CD4-positive, alpha-beta T cell (primary cell): ENCODE results near the gene FYB1. TPM values are rescaled to one million over a fixed set of nuclear protein-coding genes. Genes with fewer than 3 reads are reported as not detected.
"Not testable (repeated sequence)": the region's sequence is repeated elsewhere in the genome, so short reads cannot be mapped to it uniquely, and the experiment has no call there.

Experiments
- ATAC-seq: fragments of 200-7000 bp; cut with Tn5 transposase; one replicate; pipeline ENCODE4 v1.10.0; 2022; ENCODE audit warnings: mild to moderate bottlenecking; ENCODE audit not compliant: poor library complexity
- CTCF ChIA-PET: fragments of 350-600 bp; sonication (Branson Sonifier 250); formaldehyde crosslinking; loops from one replicate; lab custom pipeline; 2021; ENCODE audit warnings: antibody characterized with exemption, inconsistent platforms; lab: Charles Lee
- POLR2A ChIA-PET: fragments of 350-600 bp; sonication (Branson Sonifier 250); formaldehyde crosslinking; loops from one replicate; lab custom pipeline; 2021; ENCODE audit warnings: antibody characterized with exemption, inconsistent platforms; lab: Charles Lee
- DNase-seq, 14 experiments: peaks; one replicate each; pipeline ENCODE4 v3.0.0-alpha.2; 2013 to 2020; ENCODE audit warnings: mixed read lengths in 2 of 14
- H3K27ac ChIP-seq, 2 donors: one replicate each; pipeline versions ENCODE4 v1.5.1 to v1.7.0; 2013; ENCODE audit warnings: low read length in 2 of 2, low read depth in 1 of 2, mild to moderate bottlenecking in 1 of 2
- H3K27me3 ChIP-seq, 2 experiments: 1 replicate in 1 of 2; 2 replicates in 1 of 2; pipeline versions ENCODE4 v1.6.1 to v1.7.0; 2013; ENCODE audit warnings: low read length in 2 of 2, control low read depth in 1 of 2, mild to moderate bottlenecking in 1 of 2, moderate library complexity in 1 of 2; ENCODE audit not compliant: insufficient read depth in 2 of 2, control insufficient read depth in 1 of 2
- H3K36me3 ChIP-seq: one replicate; pipeline ENCODE4 v1.6.1; 2013; ENCODE audit warnings: low read length, control low read depth; ENCODE audit not compliant: insufficient read depth
- H3K4me1 ChIP-seq: one replicate; pipeline ENCODE4 v1.6.1; 2013; ENCODE audit warnings: low read length, control low read depth; ENCODE audit not compliant: insufficient read depth
- H3K4me3 ChIP-seq: one replicate; pipeline ENCODE4 v1.5.1; 2013; ENCODE audit warnings: mild to moderate bottlenecking, low read length, moderate library complexity
- H3K9me3 ChIP-seq, 2 experiments: 1 replicate in 1 of 2; 2 replicates in 1 of 2; pipeline versions ENCODE4 v1.6.1 to v1.7.0; 2013; ENCODE audit warnings: low read length in 2 of 2, mild to moderate bottlenecking in 2 of 2, control low read depth in 1 of 2, moderate library complexity in 1 of 2; ENCODE audit not compliant: control insufficient read depth in 1 of 2, insufficient read depth in 1 of 2
- H3K27ac Mint-ChIP-seq: one replicate; pipeline ENCODE4 v1.8.0; 2020; ENCODE audit warnings: mixed read lengths
- H3K27me3 Mint-ChIP-seq: one replicate; pipeline ENCODE4 v1.8.0; 2021; ENCODE audit warnings: mixed read lengths
- H3K36me3 Mint-ChIP-seq: one replicate; pipeline ENCODE4 v1.8.0; 2021; ENCODE audit warnings: low read depth, mixed read lengths
- H3K4me1 Mint-ChIP-seq: one replicate; pipeline ENCODE4 v1.8.0; 2021; ENCODE audit warnings: low read depth, mixed read lengths
- H3K4me3 Mint-ChIP-seq: one replicate; pipeline ENCODE4 v1.8.0; 2020; ENCODE audit warnings: mild to moderate bottlenecking, mixed read lengths
- H3K9me3 Mint-ChIP-seq: one replicate; pipeline ENCODE4 v1.8.0; 2020; ENCODE audit warnings: mixed read lengths
- intact Hi-C, 2 experiments: fragments of 100-400 bp; cut with DNase I in 1 of 2; cut with micrococcal nuclease in 1 of 2; formaldehyde crosslinking; loops; one replicate each; pipeline versions ENCODE4 v1.15.1 to v1.9.0; 2023 to 2025; cut with DNase I, micrococcal nuclease
- total RNA-seq, 174 experiments: library from RNA in 2 of 174; stranded (reverse) in 2 of 174; gene quantifications; one replicate each; pipeline ENCODE4 v1.2.3 and lab custom pipeline; 2021 to 2026
- TF ChIP-seq, protein P1 (sequence below): fragments of 200-600 bp; IDR thresholded peaks from one replicate; pipeline ENCODE4 v1.8.0; 2022; ENCODE audit warnings: antibody characterized with exemption, mild to moderate bottlenecking

FYB1 gene
- total RNA-seq, 2 experiments from 2014 or later, result 478 to 497 TPM

DNA sequence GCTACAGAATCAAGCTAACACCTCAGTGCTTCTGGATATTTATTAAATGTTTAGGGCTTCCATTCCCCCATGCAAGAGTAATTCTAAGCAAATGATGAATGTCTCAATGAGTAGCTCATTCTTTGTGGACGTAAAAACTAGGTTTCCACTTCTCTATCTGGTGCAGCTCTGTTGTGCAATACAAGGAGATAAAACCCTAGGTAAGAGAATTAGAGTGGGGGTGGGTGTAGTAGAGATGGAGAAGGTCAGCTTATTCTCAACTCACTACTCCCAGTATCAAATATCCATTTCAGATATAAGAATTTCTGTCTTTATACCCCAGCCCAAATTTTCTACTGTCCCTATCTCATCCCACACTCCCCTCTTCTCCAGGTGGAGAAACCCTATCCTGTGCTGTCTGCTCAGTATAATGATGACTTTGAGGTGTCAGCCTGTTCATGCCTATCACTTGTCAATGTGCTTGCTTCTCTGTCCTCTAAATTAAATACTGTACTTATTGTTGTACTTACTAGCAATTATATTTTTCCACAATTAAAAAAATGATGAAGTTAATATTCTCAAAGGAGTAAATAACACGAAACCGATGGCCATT, 4.3 kb upstream of the FYB1 start:
- no peaks in the 10 kb centered on the region for H3K27me3 ChIP-seq
- intact Hi-C loops, result no loop called here
- ChIA-PET POLR2A (interaction anchor here (0.7 to 1.6 kb wide), 5 partner anchors 8 to 106 kb away, joined by 3 to 6 read pairs (median 3); no protein-coding TSS in a partner anchor), CTCF (interaction anchor here (0.7 to 1.0 kb wide), 2 partner anchors 17 to 60 kb away, joined by 3 read pairs; no protein-coding TSS in a partner anchor)
- no peaks in the 10 kb centered on the region for H3K9me3 Mint-ChIP-seq
- no peak overlapping the region for H3K4me3 Mint-ChIP-seq
- H3K36me3 ChIP-seq, result no peaks in the 10 kb centered on the region
- ATAC-seq (no peak), DNase-seq (no peak)
- H3K4me1 Mint-ChIP-seq, result peaks cover 68% of the 10 kb centered on the region
- H3K4me3 ChIP-seq, result no peak overlapping the region
- no peak overlapping the region for H3K27ac ChIP-seq
- no peak overlapping the region for H3K27ac Mint-ChIP-seq
- H3K27me3 Mint-ChIP-seq, result no peaks in the 10 kb centered on the region
- no peaks in the 10 kb centered on the region for H3K36me3 Mint-ChIP-seq
- peaks cover 12% of the 10 kb centered on the region for H3K4me1 ChIP-seq
- no peaks in the 10 kb centered on the region for H3K9me3 ChIP-seq
- TF ChIP-seq, protein P1, sequence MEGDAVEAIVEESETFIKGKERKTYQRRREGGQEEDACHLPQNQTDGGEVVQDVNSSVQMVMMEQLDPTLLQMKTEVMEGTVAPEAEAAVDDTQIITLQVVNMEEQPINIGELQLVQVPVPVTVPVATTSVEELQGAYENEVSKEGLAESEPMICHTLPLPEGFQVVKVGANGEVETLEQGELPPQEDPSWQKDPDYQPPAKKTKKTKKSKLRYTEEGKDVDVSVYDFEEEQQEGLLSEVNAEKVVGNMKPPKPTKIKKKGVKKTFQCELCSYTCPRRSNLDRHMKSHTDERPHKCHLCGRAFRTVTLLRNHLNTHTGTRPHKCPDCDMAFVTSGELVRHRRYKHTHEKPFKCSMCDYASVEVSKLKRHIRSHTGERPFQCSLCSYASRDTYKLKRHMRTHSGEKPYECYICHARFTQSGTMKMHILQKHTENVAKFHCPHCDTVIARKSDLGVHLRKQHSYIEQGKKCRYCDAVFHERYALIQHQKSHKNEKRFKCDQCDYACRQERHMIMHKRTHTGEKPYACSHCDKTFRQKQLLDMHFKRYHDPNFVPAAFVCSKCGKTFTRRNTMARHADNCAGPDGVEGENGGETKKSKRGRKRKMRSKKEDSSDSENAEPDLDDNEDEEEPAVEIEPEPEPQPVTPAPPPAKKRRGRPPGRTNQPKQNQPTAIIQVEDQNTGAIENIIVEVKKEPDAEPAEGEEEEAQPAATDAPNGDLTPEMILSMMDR, result no peak

DNA sequence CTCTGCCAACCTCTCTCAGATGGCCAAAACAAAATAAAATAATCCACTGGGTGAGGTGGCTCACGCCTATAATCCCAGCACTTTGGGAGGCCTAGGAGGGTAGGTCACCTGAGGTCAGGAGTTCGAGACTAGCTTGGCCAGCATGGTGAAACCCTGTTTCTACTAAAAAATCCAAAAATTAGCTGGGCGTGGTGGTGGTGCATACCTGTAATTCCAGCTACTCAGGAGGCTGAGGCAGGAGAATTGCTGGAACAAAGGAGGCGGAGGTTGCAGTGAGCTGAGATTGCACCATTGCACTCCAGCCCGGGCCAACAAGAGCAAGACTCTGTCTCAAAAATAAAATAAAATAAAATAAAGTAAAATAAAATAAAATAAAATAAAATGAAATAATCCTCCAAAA, 2.3 kb upstream of the FYB1 start:
- H3K27me3 ChIP-seq, H3K9me3 ChIP-seq, H3K36me3 Mint-ChIP-seq, H3K9me3 Mint-ChIP-seq, H3K27me3 Mint-ChIP-seq, H3K27ac Mint-ChIP-seq, DNase-seq, intact Hi-C loops, ATAC-seq, H3K4me3 ChIP-seq, H3K36me3 ChIP-seq, H3K4me3 Mint-ChIP-seq, H3K27ac ChIP-seq: not testable (repeated sequence)
- ChIA-PET POLR2A (interaction anchor here (1.0 to 1.1 kb wide), 2 partner anchors 38 to 43 kb away, joined by 3 read pairs; no protein-coding TSS in a partner anchor), CTCF (interaction anchor here (0.9 to 1.3 kb wide), 2 partner anchors 35 to 45 kb away, joined by 3 read pairs; no protein-coding TSS in a partner anchor)
- H3K4me1 ChIP-seq, result peaks cover 28% of the 10 kb centered on the region
- H3K4me1 Mint-ChIP-seq, result peaks cover 74% of the 10 kb centered on the region

DNA sequence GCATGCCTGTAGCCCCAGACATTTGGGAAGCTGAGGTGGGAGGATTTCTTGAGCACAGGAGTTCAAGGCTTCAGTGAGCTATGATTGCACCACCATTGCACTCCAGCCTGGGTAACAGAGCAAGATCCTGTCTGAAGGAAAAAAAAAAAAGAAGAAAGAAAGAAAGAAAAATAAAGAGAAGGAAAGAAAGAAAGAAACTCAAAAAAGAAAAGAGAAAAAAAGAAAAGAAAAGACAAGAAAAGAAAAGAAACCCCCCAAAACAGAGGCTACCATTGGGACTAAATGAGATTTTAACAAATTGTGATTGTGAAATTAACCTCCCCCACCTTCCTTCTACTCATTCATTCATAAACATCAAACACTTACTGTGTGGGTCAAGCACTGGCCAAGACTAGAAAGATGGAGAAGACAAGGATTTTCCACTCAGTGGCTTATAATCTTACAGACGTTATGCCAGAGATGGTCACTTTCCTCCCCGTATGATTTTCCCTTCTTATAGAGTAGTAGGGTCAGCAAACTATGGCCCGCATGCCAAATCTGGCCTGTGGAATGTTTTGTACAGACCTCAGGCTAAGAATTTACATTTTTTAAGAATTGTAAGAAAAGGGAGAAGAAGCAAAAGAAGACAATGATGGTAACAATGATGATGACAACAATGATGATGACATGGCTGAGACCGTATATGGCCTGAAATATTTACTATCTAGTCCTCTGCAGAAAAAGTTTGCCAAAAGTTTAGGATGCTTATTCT, 1.1 kb upstream of the FYB1 start:
- ChIA-PET POLR2A (interaction anchor here (1.1 to 4.9 kb wide), 3 partner anchors 19 to 39 kb away, joined by 3 to 171 read pairs (median 107); no protein-coding TSS in a partner anchor), CTCF (interaction anchor here (1.5 kb wide), 1 partner anchor 83 kb away, joined by 3 read pairs; no protein-coding TSS in a partner anchor)
- Histone ChIP-seq H3K9me3 (no peaks in the 10 kb centered on the region), H3K4me3 (no peak overlapping the region), H3K27ac (no peak overlapping the region), H3K36me3 (no peaks in the 10 kb centered on the region), H3K4me1 (peaks cover 36% of the 10 kb centered on the region), H3K27me3 (no peaks in the 10 kb centered on the region)
- intact Hi-C loops, result no loop called here
- no peak for DNase-seq
- H3K4me3 Mint-ChIP-seq, result no peak overlapping the region
- peak overlapping the region; percentile 96 for H3K27ac Mint-ChIP-seq
- peaks cover 73% of the 10 kb centered on the region for H3K4me1 Mint-ChIP-seq
- H3K36me3 Mint-ChIP-seq, result no peaks in the 10 kb centered on the region
- H3K27me3 Mint-ChIP-seq, result no peaks in the 10 kb centered on the region
- no peaks in the 10 kb centered on the region for H3K9me3 Mint-ChIP-seq
- TF ChIP-seq, protein P1, result no peak
- no peak for ATAC-seq
